ENCODE measurements around the gene HIPK3.

Gene HIPK3

DNA sequence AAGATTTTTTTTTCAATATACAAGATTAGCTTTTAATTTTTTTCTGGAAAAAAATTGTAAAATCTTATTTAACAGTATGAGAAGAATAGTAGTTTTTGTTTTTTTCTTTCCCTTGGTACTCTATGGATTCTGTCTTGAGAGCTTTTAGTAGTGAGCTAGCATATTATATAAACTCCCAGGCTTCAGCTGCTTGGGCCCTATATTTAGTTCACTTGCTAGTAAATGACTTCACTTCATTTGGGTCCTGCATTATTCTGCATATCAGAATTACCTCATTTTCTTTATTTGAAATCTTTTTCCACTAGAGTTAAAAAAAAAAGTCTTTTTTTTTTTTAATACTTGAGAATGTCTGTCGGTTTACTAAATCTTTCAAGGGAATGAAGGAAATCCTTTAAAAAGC, 33.1 kb downstream of the HIPK3 start:
- no peak for DNase-seq
- Histone ChIP-seq H3K36me3 (replicated peaks) (peaks cover 6% of the 10 kb centered on the region), H3K4me3 (ENCODE audit: low read depth, low read length) (no peak overlapping the region), H3K27ac (no peak overlapping the region), H3K27me3 (replicated peaks) (no peaks in the 10 kb centered on the region)
- TF ChIP-seq, protein P1, sequence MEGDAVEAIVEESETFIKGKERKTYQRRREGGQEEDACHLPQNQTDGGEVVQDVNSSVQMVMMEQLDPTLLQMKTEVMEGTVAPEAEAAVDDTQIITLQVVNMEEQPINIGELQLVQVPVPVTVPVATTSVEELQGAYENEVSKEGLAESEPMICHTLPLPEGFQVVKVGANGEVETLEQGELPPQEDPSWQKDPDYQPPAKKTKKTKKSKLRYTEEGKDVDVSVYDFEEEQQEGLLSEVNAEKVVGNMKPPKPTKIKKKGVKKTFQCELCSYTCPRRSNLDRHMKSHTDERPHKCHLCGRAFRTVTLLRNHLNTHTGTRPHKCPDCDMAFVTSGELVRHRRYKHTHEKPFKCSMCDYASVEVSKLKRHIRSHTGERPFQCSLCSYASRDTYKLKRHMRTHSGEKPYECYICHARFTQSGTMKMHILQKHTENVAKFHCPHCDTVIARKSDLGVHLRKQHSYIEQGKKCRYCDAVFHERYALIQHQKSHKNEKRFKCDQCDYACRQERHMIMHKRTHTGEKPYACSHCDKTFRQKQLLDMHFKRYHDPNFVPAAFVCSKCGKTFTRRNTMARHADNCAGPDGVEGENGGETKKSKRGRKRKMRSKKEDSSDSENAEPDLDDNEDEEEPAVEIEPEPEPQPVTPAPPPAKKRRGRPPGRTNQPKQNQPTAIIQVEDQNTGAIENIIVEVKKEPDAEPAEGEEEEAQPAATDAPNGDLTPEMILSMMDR (IDR thresholded peaks at IDR 0.05; ENCODE audit: low read depth, low read length, missing control alignments), result no peak
- in situ Hi-C loops (cut with HindIII; ENCODE audit: low pct_ligation_motif_present, low sequenced_read_pairs), result no loop called here

DNA sequence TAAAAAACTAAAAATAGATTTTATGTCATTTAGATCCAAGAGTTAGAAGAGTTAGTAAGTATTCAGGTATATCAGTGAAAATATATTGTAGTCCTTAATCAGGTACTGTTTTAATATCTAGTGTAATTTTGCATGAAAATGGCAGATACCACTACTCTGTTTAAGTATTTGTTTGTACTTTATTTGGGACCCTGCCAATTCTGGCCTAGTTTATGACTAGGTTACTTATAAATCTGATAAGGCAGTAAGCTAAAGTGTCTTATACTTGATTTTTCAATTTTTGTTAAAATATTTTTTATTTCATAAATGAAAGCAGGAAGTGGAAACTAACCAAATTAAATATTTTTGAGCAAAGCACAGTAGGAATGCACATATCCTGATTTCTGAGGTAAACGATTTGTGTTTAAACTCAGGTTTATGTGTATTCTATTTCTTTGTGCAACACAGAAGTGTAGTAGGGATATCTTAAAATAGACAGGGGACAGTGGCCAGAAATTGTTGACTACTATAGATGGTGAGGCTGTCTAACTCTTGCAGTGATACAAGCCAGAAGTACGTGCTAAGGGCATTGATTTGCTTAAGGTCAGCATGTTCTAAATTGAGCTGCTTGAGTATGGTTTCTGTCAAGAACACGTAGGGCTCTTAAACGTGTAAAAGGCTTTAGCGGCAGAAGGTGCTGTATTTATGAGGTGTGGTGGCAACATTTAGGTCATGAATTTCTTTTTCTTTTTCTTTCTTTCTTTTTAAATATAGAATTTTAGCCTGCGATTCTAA, 34.0 kb downstream of the HIPK3 start:
- H3K27ac ChIP-seq, result no peak overlapping the region
- H3K27me3 ChIP-seq (replicated peaks), result no peaks in the 10 kb centered on the region
- H3K36me3 ChIP-seq (replicated peaks), result peaks cover 6% of the 10 kb centered on the region
- no peak overlapping the region for H3K4me3 ChIP-seq (ENCODE audit: low read depth, low read length)
- DNase-seq, result no peak
- in situ Hi-C loops (cut with HindIII; ENCODE audit: low pct_ligation_motif_present, low sequenced_read_pairs), result no loop called here
- TF ChIP-seq, protein P1 (IDR thresholded peaks at IDR 0.05; ENCODE audit: low read depth, low read length, missing control alignments), result no peak

DNA sequence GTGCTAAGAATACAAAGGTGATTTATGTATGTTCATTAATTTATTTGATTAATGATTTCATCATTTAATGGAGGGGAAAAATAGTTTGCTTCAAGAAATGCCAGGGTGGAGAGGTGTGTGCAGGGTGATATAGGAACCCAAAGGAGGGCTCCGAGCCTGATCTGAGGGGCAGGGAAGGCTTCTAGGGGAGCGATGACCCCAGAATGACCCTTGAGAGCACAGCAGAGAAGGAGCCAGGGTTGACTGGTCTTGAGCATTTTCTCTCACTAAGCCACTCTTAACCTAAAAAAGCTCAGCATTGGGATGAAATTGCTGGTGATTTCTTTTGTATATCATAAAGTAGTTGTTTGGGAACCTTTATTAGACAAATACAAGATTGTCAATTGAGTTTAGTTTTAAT, 35.1 kb downstream of the HIPK3 start:
- DNase-seq, result no peak
- TF ChIP-seq, protein P1 (IDR thresholded peaks at IDR 0.05; ENCODE audit: low read depth, low read length, missing control alignments), result no peak
- Histone ChIP-seq H3K27ac (no peak overlapping the region), H3K36me3 (replicated peaks) (peaks cover 2% of the 10 kb centered on the region), H3K4me3 (ENCODE audit: low read depth, low read length) (no peak overlapping the region), H3K27me3 (replicated peaks) (no peaks in the 10 kb centered on the region)
- in situ Hi-C loops (cut with HindIII; ENCODE audit: low pct_ligation_motif_present, low sequenced_read_pairs), result no loop called here

DNA sequence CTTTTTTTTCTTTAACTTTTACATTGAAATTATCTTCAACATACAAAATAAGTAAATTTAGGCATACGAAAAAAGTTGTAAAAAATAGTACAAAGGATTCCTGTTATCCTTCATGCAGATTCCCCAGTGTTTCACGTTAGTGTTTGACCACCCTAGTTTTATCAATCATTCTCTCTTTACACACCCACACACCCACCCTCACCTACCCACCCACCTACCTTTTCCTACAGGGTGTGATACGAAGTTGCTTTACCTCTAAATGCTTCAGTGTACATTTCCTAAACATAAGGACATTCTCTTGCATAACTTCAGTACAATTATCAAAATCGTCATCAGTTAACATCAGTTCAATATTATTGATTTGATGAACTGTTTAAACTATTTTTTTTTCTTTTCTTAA, 37.0 kb downstream of the HIPK3 start:
- DNase-seq, result no peak
- H3K27me3 ChIP-seq (replicated peaks), result no peaks in the 10 kb centered on the region
- TF ChIP-seq, protein P1 (IDR thresholded peaks at IDR 0.05; ENCODE audit: low read depth, low read length, missing control alignments), result no peak
- H3K27ac ChIP-seq, result no peak overlapping the region
- in situ Hi-C loops (cut with HindIII; ENCODE audit: low pct_ligation_motif_present, low sequenced_read_pairs), result no loop called here
- H3K4me3 ChIP-seq (ENCODE audit: low read depth, low read length), result no peak overlapping the region
- H3K36me3 ChIP-seq (replicated peaks), result no peaks in the 10 kb centered on the region

DNA sequence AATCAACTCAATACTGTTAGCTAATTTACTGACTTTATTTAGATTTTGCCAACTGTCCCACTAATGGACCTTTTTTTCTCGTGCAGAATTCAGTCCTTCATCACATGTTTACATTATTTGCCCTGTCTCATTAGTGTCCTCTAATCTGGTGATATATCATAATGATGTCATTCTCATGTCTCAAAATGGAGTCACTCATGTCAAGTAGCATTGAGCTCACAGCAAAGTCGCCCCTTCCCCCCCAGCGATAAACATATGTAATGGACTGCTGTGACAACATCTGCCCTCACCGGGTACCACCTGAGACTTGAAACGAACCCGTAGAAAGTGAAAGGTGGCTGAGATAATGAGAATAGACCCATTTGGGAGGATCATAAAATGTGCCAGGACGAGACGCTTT, 37.6 kb downstream of the HIPK3 start:
- no peak overlapping the region for H3K4me3 ChIP-seq (ENCODE audit: low read depth, low read length)
- H3K27ac ChIP-seq, result no peak overlapping the region
- no peaks in the 10 kb centered on the region for H3K36me3 ChIP-seq (replicated peaks)
- H3K27me3 ChIP-seq (replicated peaks), result no peaks in the 10 kb centered on the region
- DNase-seq, result no peak
- in situ Hi-C loops (cut with HindIII; ENCODE audit: low pct_ligation_motif_present, low sequenced_read_pairs), result no loop called here
- TF ChIP-seq, protein P1 (IDR thresholded peaks at IDR 0.05; ENCODE audit: low read depth, low read length, missing control alignments), result no peak

DNA sequence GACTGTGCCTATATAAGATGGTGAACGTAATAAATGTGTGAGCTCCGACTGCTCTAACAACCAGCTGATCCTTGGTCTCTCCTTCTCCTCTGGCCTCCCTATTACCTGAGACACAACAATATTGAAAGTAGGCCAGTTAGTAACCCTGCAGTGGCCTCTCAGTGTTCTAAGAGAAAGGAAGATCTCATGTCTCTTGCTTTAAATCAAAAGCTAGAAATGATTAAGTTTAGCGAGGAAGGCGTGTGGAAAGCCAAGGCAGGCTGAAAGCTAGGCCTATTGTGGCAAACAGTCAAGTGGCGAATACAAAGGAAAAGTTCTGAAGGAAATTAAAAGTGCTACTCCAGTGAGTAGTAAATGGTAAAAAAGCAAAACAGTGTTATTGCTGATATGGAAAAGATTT, 39.5 kb downstream of the HIPK3 start:
- no peaks in the 10 kb centered on the region for H3K27me3 ChIP-seq (replicated peaks)
- TF ChIP-seq, protein P1 (IDR thresholded peaks at IDR 0.05; ENCODE audit: low read depth, low read length, missing control alignments), result no peak
- in situ Hi-C loops (cut with HindIII; ENCODE audit: low pct_ligation_motif_present, low sequenced_read_pairs), result no loop called here
- no peaks in the 10 kb centered on the region for H3K36me3 ChIP-seq (replicated peaks)
- H3K27ac ChIP-seq, result no peak overlapping the region
- no peak overlapping the region for H3K4me3 ChIP-seq (ENCODE audit: low read depth, low read length)
- DNase-seq, result no peak

Measured in brain microvascular endothelial cell (primary cell).